CD4-positive, alpha-beta T cell treated with Interferon gamma for 1 hour (primary cell): ENCODE measurements around the gene KLC3.

Source experiments
- DNase-seq: peaks from one replicate; pipeline ENCODE4 v3.0.0-alpha.2; 2020

Gene KLC3

DNA sequence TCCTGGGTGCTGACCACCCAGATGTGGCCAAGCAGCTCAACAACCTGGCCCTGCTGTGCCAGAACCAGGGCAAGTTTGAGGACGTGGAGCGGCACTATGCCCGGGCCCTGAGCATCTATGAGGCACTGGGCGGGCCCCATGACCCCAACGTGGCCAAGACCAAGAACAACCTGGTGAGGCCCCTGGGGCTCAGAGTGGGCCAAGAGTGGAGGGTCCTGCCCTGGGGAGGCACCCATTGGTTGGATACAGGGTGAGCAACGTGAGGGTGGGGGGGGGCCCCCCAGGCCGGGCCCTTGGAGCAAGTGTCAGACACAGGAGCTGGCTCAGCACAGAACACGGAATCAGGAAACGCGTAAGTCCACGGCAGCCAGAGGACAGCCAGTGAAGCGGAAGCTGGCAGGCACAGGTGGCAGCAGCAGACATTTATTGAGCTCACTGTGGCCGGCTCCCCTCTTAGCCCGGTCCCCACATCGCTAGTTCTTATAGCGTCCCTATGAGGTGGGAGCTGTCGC is 8.9 kb downstream of the KLC3 start:
- DNase-seq = no peak

DNA sequence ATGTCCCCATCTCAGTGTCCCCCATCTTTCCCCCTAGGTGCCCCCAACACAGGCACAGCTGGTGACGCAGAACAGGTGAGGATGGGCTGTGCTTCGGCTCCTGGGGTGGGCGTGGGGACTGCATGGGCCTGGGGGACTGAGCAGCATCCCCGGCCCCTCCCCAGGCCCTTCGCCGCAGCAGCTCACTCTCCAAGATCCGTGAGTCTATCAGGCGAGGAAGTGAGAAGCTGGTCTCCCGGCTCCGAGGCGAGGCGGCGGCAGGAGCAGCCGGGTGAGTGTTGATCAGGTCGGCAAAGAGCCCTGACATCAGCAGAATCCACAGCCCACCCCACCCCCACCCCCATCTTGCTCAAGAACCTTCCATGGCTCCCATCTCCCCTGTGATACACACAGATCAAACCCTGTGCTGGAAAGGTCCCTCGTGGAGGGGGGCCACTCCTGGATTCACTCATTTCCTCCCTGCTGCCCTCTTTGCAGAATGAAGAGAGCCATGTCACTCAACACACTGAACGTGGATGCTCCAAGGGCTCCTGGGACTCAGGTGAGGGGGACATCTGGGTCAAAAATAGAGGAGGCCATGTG is 10.0 kb downstream of the KLC3 start:
- DNase-seq = no peak

DNA sequence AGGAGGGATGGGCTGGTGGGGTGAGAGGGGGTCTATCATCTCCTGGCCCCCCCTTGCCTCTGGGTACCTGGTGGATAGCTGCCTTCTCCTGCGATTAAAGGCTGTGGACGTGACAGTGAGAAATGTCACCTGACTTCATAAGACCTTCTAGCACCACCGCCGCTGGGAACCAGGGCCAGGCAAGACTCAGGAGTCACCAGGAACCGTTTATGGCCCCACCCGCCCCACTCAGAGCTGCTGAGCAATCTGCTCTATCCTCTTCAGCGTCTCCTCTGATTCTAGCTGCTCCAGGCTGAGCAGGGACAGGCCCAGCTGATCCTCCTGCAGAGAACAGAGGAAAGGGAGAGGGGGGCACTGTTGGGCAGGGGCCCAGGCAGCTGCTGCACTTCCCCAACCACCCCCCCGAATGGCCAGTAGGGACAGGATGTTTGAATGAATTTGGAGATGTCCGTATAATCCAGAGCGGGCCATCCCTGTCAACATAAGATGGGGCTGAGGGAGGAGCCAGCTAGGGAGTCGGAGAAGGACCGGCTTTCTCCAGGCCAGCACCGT is 10.9 kb downstream of the KLC3 start:
- DNase-seq = no peak

GRCh38 chr19:45352062-45352461 is 11.5 kb downstream of the KLC3 start:
- no peak for DNase-seq

DNA sequence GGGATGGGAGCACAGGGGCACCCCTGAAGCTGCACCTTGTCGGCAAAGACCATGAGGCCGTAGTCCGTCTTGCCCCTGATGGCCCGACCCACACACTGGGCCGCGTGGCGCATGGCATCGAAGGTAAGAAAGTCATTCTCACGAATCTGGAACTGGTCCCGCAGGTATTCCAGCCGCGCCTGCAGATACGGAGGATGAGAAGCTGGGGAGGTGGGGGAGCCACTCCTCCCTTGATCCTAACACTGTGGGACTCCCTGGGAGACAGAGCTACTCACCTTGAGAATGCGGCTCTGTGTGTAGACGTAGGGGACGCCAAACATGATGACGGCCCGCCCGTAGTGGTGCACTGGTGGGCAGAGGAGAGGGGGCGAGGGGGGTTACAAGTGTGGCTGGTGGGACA is 11.9 kb downstream of the KLC3 start:
- no peak for DNase-seq

GRCh38 chr19:45352914-45353796 is 12.6 kb downstream of the KLC3 start:
- no peak for DNase-seq

GRCh38 chr19:45354241-45354842 is 13.8 kb downstream of the KLC3 start:
- DNase-seq = no peak

DNA sequence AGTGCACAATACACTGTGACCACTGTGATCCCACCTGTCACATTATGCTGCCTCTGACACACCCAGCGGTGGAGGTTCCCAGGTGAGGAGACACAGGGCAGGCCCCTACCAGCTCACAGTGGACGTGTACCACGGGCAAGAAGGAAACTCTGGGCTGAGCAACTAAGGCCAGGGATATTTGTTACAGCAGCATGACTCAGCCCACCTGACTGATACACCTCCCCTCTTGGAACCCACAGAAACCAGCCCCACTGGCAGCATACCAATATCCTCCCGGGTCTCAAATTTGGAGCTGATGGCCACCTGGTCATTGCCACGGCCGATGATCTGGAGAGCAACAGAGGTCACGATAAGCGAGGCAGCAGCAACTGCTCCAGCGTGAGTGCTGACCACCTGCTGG is 14.9 kb downstream of the KLC3 start:
- no peak for DNase-seq

- no peak for DNase-seq
Measured at GRCh38 chr19:45355910-45356309, 15.4 kb downstream of the KLC3 start.

- DNase-seq = no peak
Measured at GRCh38 chr19:45356760-45357444, 16.4 kb downstream of the KLC3 start.

DNA sequence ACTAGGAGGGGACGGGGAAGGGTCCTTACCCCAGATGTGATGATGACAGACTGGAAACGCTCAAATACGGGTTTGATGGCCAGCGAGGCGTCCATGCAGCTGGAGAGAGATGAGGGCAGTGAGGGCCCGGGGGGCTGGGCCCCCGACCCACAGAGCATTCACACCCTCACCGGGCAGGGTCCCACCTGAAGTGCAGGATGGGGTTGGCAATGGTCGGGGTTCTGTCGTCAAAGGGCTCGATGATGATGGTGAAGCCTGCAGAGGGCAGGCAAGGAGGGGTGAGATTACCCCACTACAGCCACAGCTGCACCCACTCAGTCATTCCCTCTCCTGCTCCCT is 16.9 kb downstream of the KLC3 start:
- DNase-seq = no peak

DNA sequence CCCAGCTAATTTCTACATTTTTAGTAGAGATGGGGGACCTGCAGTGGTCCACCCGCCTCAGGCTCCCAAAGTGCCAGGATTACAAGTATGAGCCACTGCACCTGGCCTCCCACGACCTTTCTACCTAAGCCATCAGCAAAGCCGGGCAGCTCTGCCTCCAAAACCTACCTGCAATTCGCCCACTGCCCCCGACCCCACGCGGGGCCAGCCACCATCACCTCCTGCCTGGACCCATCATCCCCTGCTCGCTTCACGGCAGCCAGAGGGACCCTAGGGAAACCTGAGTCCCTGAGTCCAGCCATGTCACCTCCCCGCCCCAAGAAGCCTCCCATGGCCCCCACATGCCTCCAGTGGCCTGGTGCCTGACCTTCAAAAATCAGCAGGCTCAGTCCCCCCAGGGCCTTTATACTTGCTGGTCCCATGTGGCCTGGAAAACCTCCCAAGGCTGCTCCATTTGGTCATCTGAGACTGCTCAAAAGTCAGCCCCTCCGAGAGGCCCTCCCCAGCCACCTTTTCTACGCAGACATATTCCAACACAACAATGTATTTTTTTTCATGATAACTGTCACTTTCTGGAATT is 17.8 kb downstream of the KLC3 start:
- no peak for DNase-seq

DNA sequence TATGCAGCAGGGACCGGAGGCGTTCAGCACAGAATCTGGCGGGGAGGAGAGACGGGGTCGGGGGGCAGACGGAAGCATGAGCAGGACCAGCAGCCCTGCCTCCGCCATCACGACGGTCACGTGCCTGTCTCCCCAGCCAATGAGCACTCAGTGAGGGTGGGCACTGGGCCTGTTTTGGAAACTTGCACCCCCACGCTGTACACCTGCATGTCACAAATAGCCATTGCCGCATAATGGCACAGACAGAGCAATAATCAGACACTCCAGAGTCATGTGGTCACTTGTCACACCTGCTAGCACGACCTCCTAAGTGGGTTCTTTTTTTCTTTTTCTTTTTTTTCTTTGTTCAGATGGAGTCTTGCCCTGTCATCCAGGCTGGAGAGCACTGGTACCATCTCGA is 21.1 kb downstream of the KLC3 start:
- no peak for DNase-seq

DNA sequence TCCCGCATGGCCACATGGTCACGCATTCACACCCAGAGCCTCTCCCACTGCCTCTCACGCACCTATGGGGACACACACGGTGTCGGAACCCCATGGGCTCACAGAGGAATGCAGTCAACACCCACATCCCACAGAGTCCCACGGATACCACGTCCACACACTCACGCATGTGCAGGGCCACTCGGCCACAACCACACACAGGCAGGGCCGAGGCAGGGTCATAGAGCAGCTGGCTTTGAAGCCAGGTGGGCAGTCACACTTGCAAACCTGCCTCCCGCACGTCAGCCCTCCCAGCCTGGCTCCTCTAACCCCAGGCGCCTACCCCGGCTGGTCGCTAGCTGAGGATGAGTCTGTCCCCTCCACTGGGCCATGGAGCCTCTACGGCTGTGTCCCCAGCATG is 21.7 kb downstream of the KLC3 start:
- no peak for DNase-seq

GRCh38 chr19:45363861-45364459 is 23.4 kb downstream of the KLC3 start:
- DNase-seq = no peak

- no peak for DNase-seq
Measured at GRCh38 chr19:45364696-45365095, 24.1 kb downstream of the KLC3 start.

GRCh38 chr19:45368127-45368526 is 27.6 kb downstream of the KLC3 start:
- DNase-seq = no peak

- DNase-seq = no peak
Measured at GRCh38 chr19:45368737-45369340, 28.3 kb downstream of the KLC3 start.

GRCh38 chr19:45370410-45371204 is 30.1 kb downstream of the KLC3 start, which contains the start of gene ERCC2:
Gene ERCC2, minus strand, starts transcription at chr19:45370573. Its CDS starts 33 bp downstream, at chr19:45370540.
- peak; percentile 98 for DNase-seq

GRCh38 chr19:45376045-45376724 is 35.6 kb downstream of the KLC3 start:
- no peak for DNase-seq
